WTC11 (cell line): Measurements from ENCODE around the gene TLE3. TPM values are rescaled to one million over a fixed set of nuclear protein-coding genes. Genes with fewer than 3 reads are reported as not detected.

Experiments used
- ATAC-seq: fragments of 200-7000 bp; cut with Tn5 transposase; 2 replicates; pipeline ENCODE4 v1.10.0; 2021; ENCODE audit warnings: mild to moderate bottlenecking, moderate library complexity
- CTCF ChIA-PET: fragments of 300-600 bp; sonication (Branson Sonifier 250); formaldehyde crosslinking; loops from one replicate; lab custom pipeline; 2021; ENCODE audit warnings: antibody characterized with exemption; lab: Charles Lee
- POLR2A ChIA-PET: fragments of 350-600 bp; sonication (Branson Sonifier 250); formaldehyde crosslinking; loops from one replicate; lab custom pipeline; 2021; ENCODE audit warnings: antibody characterized with exemption; lab: Charles Lee
- DNase-seq: peaks from one replicate; pipeline ENCODE4 v3.0.0; 2021; ENCODE audit warnings: low spot score
- H3K27ac Mint-ChIP-seq: 2 replicates; pipeline ENCODE4 v1.8.0; 2021; ENCODE audit warnings: mixed read lengths
- H3K27me3 Mint-ChIP-seq: 2 replicates; pipeline ENCODE4 v1.8.0; 2021; ENCODE audit warnings: low read depth, mild to moderate bottlenecking, moderate library complexity, mixed read lengths
- H3K36me3 Mint-ChIP-seq: 2 replicates; pipeline ENCODE4 v1.8.0; 2021; ENCODE audit warnings: mixed read lengths
- H3K4me1 Mint-ChIP-seq: 2 replicates; pipeline ENCODE4 v1.8.0; 2022; ENCODE audit warnings: mixed read lengths
- H3K4me3 Mint-ChIP-seq: 2 replicates; pipeline ENCODE4 v1.8.0; 2021; ENCODE audit warnings: mild to moderate bottlenecking, moderate library complexity, mixed read lengths
- H3K9me3 Mint-ChIP-seq: 2 replicates; pipeline ENCODE4 v1.8.0; 2021; ENCODE audit warnings: mixed read lengths
- MXD4 ChIP-seq: fragments of 250-450 bp; sonication (Bioruptor Pico); IDR thresholded peaks from 2 replicates; pipeline ENCODE4 v1.8.0; 2021; ENCODE audit warnings: mild to moderate bottlenecking, moderate library complexity, borderline replicate concordance
- MYBL2 ChIP-seq: sonication (generic); formaldehyde crosslinking; IDR thresholded peaks from 2 replicates; pipeline ENCODE4 v1.8.1; 2023; ENCODE audit warnings: mild to moderate bottlenecking, moderate library complexity, missing genetic modification reagents
- NFYB ChIP-seq: sonication (generic); formaldehyde crosslinking; conservative IDR thresholded peaks from 2 replicates; pipeline ENCODE4 v1.8.0; 2022; ENCODE audit warnings: low read depth, missing genetic modification reagents
- NR3C1 ChIP-seq: sonication (generic); formaldehyde crosslinking; conservative IDR thresholded peaks from 2 replicates; pipeline ENCODE4 v1.8.1; 2023; ENCODE audit warnings: low read depth, mild to moderate bottlenecking, missing genetic modification reagents
- PRRX2 ChIP-seq: fragments of 250-450 bp; sonication (Bioruptor Pico); IDR thresholded peaks from 2 replicates; pipeline ENCODE4 v1.8.0; 2021; ENCODE audit warnings: mild to moderate bottlenecking
- SOX15 ChIP-seq: fragments of 250-450 bp; sonication (Bioruptor Pico); IDR thresholded peaks from 2 replicates; pipeline ENCODE4 v1.9.0; 2021; ENCODE audit warnings: mild to moderate bottlenecking
- ZNF263 ChIP-seq: sonication (generic); formaldehyde crosslinking; IDR thresholded peaks from 2 replicates; pipeline ENCODE4 v1.8.1; 2022; ENCODE audit warnings: low read depth, mild to moderate bottlenecking, moderate library complexity, missing genetic modification reagents
- total RNA-seq: library from RNA; stranded (reverse); gene quantifications from 3 replicates; pipeline ENCODE4 v1.2.3, GENCODE V29; 2021
- TF ChIP-seq, protein P1 (sequence below): sonication (generic); formaldehyde crosslinking; IDR thresholded peaks from 2 replicates; pipeline ENCODE4 v1.8.1; 2023; ENCODE audit warnings: mild to moderate bottlenecking, missing genetic modification reagents
- TF ChIP-seq, protein P2 (sequence below): sonication (generic); formaldehyde crosslinking; IDR thresholded peaks from 2 replicates; pipeline ENCODE4 v1.8.1; 2022; ENCODE audit warnings: low read depth, missing genetic modification reagents, borderline replicate concordance
- TF ChIP-seq, protein P3 (sequence below): sonication (generic); formaldehyde crosslinking; IDR thresholded peaks from 2 replicates; pipeline ENCODE4 v1.8.0; 2022; ENCODE audit warnings: mild to moderate bottlenecking, missing genetic modification reagents
- TF ChIP-seq, protein P4 (sequence below): sonication (generic); formaldehyde crosslinking; conservative IDR thresholded peaks from 2 replicates; pipeline ENCODE4 v1.8.1; 2023; ENCODE audit warnings: mild to moderate bottlenecking, low read depth, missing genetic modification reagents, moderate library complexity
- TF ChIP-seq, protein P5 (sequence below): fragments of 250-450 bp; sonication (Bioruptor Pico); conservative IDR thresholded peaks from 2 replicates; pipeline ENCODE4 v1.9.0; 2021; ENCODE audit warnings: mild to moderate bottlenecking
- TF ChIP-seq, protein P6 (sequence below): sonication (generic); formaldehyde crosslinking; IDR thresholded peaks from 2 replicates; pipeline ENCODE4 v1.8.1; 2022; ENCODE audit warnings: mild to moderate bottlenecking, missing genetic modification reagents, moderate library complexity, borderline replicate concordance
- TF ChIP-seq, protein P7 (sequence below): sonication (generic); formaldehyde crosslinking; IDR thresholded peaks from 2 replicates; pipeline ENCODE4 v1.8.1; 2023; ENCODE audit warnings: mild to moderate bottlenecking, missing genetic modification reagents, moderate library complexity

TLE3 gene
- total RNA-seq, 1 experiment from 2014 or later: 78.7 TPM

DNA sequence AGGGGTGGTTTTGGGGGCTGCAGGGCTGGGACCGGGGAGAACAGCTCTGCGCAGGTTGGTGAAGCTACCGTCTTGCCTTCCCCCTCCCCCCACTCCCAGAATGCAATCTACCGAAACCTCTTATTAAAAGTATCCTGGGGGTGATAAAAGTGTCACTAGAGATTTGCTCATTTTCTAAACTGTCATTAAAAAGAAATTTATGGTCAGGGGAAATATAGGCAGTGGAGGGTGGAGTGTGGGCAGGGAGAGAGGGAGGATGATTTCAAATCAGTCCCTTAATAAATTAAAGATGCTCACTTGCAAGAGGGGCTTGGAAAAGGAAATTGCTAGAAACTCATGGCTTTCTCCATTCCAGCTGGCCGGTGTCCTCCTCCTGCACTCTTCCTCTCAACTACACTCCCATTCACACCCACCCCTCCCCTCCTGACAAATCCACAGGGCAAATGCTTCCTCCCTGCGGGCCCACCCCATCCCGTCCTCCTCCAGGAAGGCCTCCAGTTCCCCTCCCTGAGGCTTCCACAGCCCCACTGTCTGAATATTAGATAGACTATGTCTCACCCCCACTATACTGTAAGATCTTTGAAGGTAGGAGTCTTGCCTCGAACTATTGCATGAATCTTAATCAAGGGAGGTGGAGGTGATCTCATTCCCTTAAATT, 83.9 kb downstream of the TLE3 start (continued):
- TF ChIP-seq, protein P1, sequence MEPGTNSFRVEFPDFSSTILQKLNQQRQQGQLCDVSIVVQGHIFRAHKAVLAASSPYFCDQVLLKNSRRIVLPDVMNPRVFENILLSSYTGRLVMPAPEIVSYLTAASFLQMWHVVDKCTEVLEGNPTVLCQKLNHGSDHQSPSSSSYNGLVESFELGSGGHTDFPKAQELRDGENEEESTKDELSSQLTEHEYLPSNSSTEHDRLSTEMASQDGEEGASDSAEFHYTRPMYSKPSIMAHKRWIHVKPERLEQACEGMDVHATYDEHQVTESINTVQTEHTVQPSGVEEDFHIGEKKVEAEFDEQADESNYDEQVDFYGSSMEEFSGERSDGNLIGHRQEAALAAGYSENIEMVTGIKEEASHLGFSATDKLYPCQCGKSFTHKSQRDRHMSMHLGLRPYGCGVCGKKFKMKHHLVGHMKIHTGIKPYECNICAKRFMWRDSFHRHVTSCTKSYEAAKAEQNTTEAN (CRISPR knock-in tag): no peak

DNA sequence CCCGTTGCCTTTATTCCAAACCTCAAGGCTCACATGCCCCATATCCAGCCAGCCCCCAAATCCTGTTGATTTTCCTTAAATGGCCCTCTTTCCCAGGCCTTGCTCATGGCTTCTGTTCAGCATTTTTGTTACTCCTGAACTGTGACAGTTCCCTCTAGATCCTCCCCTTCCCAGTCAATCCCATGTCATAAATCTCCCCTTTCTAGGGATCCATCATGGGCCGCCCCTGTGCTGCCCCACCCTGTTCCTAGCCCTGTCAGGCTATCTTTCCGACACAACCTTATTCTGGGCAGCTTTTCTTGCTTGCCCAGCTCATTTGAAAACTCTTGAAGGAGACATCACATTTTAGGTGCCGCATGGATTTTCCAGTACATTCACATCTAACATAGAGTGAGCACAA, 84.8 kb downstream of the TLE3 start:
- Mint-ChIP-seq H3K4me3 (no peak overlapping the region), H3K27ac (peak overlapping the region; percentile 34; the same call in 1 of the 2 replicates), H3K4me1 (peaks cover 38% of the 10 kb centered on the region), H3K27me3 (peaks cover 15% of the 10 kb centered on the region), H3K36me3 (no peaks in the 10 kb centered on the region), H3K9me3 (no peaks in the 10 kb centered on the region)
- TF ChIP-seq, protein P2, sequence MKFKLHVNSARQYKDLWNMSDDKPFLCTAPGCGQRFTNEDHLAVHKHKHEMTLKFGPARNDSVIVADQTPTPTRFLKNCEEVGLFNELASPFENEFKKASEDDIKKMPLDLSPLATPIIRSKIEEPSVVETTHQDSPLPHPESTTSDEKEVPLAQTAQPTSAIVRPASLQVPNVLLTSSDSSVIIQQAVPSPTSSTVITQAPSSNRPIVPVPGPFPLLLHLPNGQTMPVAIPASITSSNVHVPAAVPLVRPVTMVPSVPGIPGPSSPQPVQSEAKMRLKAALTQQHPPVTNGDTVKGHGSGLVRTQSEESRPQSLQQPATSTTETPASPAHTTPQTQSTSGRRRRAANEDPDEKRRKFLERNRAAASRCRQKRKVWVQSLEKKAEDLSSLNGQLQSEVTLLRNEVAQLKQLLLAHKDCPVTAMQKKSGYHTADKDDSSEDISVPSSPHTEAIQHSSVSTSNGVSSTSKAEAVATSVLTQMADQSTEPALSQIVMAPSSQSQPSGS (CRISPR knock-in tag): no peak
- CTCF ChIA-PET: interaction anchor here (1.5 kb wide), 1 partner anchor 550 kb away, joined by 3 read pairs; no protein-coding TSS in a partner anchor
- DNase-seq: no peak
- POLR2A ChIA-PET: no interaction called here
- ATAC-seq: no peak

DNA sequence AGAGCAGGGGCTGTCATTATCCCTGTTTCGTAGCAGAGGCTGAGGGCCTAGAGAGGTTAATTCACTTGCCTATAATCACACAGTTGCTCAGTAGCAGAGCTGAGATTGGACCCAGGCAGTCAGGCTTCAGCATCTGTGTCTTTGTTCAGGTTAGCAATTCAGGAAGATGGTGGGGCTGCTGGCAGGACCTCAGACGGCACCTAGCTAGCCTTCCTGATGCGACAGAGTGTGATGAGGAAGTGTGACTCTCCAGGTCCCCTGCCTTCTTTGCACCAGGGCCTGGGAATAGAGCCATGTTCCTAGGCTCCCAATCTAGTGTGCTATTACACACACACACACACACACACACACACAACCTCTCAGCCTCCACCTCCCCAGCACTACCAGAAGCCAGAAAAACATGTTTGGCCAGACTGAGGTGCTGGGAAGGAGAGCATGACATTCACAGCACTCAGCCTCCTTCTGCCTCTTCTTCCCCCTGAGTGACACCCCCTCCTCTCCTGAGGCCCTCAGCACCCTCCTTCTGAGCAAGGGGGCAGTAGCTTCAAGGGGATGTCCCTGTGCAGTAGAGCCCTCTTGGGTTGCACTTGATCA, 88.9 kb downstream of the TLE3 start:
- Mint-ChIP-seq H3K27me3 (no peaks in the 10 kb centered on the region), H3K4me1 (peaks cover 9% of the 10 kb centered on the region), H3K9me3 (no peaks in the 10 kb centered on the region), H3K36me3 (no peaks in the 10 kb centered on the region), H3K27ac (no peak overlapping the region), H3K4me3 (no peak overlapping the region)
- CTCF ChIA-PET: no interaction called here
- POLR2A ChIA-PET: interaction anchor here (0.6 kb wide), 1 partner anchor 316 kb away, joined by 3 read pairs; no protein-coding TSS in a partner anchor
- DNase-seq (no peak), ATAC-seq (no peak)
- TF ChIP-seq MXD4 (CRISPR knock-in tag) (no peak), NFYB (CRISPR knock-in tag) (no peak), PRRX2 (no peak), MYBL2 (CRISPR knock-in tag) (no peak), SOX15 (CRISPR knock-in tag) (no peak), ZNF263 (CRISPR knock-in tag) (no peak), NR3C1 (CRISPR knock-in tag) (no peak)
- TF ChIP-seq, protein P3, sequence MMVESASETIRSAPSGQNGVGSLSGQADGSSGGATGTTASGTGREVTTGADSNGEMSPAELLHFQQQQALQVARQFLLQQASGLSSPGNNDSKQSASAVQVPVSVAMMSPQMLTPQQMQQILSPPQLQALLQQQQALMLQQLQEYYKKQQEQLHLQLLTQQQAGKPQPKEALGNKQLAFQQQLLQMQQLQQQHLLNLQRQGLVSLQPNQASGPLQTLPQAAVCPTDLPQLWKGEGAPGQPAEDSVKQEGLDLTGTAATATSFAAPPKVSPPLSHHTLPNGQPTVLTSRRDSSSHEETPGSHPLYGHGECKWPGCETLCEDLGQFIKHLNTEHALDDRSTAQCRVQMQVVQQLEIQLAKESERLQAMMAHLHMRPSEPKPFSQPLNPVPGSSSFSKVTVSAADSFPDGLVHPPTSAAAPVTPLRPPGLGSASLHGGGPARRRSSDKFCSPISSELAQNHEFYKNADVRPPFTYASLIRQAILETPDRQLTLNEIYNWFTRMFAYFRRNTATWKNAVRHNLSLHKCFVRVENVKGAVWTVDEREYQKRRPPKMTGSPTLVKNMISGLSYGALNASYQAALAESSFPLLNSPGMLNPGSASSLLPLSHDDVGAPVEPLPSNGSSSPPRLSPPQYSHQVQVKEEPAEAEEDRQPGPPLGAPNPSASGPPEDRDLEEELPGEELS (CRISPR knock-in tag): no peak
- TF ChIP-seq, protein P4, sequence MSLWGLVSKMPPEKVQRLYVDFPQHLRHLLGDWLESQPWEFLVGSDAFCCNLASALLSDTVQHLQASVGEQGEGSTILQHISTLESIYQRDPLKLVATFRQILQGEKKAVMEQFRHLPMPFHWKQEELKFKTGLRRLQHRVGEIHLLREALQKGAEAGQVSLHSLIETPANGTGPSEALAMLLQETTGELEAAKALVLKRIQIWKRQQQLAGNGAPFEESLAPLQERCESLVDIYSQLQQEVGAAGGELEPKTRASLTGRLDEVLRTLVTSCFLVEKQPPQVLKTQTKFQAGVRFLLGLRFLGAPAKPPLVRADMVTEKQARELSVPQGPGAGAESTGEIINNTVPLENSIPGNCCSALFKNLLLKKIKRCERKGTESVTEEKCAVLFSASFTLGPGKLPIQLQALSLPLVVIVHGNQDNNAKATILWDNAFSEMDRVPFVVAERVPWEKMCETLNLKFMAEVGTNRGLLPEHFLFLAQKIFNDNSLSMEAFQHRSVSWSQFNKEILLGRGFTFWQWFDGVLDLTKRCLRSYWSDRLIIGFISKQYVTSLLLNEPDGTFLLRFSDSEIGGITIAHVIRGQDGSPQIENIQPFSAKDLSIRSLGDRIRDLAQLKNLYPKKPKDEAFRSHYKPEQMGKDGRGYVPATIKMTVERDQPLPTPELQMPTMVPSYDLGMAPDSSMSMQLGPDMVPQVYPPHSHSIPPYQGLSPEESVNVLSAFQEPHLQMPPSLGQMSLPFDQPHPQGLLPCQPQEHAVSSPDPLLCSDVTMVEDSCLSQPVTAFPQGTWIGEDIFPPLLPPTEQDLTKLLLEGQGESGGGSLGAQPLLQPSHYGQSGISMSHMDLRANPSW (CRISPR knock-in tag): no peak
- TF ChIP-seq, protein P1 (CRISPR knock-in tag): no peak
- TF ChIP-seq, protein P5, sequence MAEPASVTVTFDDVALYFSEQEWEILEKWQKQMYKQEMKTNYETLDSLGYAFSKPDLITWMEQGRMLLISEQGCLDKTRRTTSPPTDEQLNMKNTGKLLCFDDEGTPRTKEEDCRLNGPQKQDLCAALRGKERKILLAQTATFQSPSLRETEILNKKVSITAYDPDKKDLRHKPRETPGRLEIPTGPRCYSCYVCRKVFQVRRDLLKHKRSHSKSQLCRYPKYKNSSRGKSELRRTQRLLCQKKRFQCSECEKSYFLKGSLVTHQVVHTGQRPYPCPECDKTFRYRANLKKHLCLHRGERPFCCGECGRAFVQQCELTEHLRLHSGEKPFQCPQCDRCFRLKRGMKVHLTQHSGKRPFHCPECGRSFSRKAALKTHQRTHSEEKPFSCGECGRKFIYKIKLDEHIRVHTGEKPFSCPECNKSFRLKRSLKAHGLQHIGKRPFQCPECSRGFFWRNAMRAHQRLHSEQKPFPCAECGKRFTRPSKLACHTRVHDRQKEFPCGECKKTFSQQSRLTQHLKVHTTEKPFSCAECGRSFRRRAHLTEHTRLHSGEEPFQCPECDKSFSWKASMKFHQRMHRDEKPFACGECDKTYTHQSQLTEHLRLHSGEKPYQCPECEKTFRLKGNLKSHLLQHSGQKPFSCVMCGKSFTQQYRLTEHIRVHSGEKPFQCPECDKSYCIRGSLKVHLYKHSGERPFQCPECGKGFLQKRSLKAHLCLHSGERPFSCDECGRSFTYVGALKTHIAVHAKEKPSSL (CRISPR knock-in tag): no peak
- TF ChIP-seq, protein P6, sequence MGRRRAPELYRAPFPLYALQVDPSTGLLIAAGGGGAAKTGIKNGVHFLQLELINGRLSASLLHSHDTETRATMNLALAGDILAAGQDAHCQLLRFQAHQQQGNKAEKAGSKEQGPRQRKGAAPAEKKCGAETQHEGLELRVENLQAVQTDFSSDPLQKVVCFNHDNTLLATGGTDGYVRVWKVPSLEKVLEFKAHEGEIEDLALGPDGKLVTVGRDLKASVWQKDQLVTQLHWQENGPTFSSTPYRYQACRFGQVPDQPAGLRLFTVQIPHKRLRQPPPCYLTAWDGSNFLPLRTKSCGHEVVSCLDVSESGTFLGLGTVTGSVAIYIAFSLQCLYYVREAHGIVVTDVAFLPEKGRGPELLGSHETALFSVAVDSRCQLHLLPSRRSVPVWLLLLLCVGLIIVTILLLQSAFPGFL (CRISPR knock-in tag): no peak
- TF ChIP-seq, protein P7, sequence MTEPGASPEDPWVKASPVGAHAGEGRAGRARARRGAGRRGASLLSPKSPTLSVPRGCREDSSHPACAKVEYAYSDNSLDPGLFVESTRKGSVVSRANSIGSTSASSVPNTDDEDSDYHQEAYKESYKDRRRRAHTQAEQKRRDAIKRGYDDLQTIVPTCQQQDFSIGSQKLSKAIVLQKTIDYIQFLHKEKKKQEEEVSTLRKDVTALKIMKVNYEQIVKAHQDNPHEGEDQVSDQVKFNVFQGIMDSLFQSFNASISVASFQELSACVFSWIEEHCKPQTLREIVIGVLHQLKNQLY: no peak
